HG03045 (cell line): Measurements from ENCODE around the gene SLC4A4.

ENCODE experiments used
- ATAC-seq: cut with Tn5 transposase; IDR thresholded peaks from one replicate; pipeline ENCODE4 v1.9.1; 2021; ENCODE audit warnings: mild to moderate bottlenecking, moderate library complexity; ENCODE audit not compliant: unreplicated experiment

The SLC4A4 gene

DNA sequence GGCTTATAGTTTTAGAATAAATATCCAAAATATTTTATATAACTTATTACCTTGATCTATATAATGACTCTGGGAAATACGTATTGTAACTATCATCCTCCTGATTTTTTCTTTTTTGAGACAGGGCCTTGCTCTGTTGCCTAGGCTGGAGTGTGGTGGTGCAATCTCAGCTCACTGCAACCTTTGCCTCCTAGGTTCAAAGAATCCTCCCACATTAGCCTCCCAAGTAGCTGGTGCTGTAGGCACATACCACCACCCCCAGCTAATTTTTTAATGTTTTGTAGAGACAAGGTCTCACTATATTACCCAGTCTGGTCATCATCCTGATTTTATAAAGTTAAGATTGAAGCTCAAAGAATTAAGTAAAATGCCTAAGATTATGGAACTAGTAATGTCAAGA is 193.6 kb downstream of the SLC4A4 start:
- ATAC-seq: no peak

DNA sequence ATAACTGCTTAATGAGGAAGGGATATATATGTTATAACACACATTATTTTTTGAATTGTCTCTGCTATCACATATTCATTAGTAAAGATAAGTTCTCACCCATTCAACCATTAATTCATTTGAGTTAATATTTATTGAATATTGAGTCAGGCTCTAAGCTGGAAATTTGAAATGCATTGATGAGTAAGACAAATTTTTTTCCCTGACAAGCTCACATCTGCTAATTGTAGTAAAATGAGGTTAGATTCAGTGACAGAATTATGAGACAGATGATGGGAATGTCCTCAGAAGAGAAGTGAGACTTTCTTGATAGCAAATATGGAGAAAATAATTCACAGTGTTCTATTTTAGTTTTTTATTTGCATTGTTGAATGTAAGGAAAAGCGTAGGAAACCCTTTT is 194.3 kb downstream of the SLC4A4 start:
- ATAC-seq: no peak

DNA sequence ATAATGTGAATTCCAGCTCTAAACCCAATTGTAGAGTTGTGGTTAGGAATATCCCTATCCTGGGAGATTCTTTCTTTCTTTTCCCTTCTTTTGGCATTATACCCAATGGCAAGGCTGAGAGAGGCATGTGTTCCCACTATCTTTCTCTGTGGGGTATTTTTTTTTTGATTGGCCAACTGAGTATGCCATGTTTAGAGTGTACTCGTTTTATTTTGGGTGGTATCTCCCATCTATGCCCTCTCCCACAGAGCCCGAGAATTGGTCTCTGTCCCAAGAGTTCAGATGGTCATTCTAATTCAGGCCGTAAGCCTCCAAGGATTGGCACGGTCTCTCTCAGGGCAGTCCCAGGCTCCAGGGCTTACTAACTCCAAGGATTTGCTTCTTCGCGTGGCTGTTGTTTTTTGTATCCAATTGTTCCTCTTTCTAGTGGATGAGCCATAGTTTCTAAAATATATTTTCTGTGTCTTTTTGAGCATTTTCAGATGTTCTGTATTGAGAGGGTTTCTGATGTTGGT is 198.8 kb downstream of the SLC4A4 start:
- no peak for ATAC-seq

DNA sequence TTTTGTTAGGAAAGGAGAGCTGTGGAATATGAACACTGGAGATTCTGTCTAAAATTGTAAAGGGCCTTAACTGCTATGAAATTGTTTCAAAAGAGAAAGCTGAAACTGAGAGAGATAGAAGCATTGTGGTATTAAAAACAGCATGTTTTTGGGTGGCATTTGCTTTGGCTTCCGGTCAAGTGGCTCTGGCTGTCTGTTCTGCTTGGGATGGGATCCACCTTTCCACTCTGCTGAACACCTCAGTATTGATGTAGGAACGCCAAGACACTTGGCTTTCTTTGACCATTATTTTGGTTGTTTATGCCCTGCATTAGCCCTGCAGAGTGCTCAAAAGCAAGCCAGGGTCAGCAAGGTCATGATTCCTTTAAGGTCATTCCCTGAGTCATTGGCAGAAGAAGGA is 199.7 kb downstream of the SLC4A4 start:
- no peak for ATAC-seq

DNA sequence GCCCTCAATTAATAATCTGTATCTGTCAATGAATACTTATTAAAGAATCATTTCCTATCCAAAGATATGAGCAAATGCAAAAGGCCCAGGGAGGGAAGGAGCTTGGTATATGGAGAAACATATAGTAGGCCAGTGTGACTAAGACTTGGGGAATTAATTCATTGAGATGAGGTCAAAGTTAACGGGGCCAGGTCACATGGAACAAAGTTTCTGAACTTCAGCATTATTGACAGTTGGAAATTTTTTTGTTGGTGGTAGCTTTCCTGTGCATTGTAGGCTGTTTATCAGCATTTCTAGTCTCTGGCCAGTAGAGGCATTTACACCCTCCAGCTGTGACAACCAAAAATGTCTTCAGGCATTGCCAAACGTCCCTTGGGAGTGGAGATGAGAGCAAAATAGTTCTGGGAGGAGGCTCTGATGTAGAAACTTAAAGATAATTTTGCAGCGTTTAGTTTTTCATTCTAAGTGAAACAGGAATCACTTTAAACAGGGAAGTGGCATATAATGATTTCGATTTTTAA is 202.0 kb downstream of the SLC4A4 start:
- no peak for ATAC-seq

DNA sequence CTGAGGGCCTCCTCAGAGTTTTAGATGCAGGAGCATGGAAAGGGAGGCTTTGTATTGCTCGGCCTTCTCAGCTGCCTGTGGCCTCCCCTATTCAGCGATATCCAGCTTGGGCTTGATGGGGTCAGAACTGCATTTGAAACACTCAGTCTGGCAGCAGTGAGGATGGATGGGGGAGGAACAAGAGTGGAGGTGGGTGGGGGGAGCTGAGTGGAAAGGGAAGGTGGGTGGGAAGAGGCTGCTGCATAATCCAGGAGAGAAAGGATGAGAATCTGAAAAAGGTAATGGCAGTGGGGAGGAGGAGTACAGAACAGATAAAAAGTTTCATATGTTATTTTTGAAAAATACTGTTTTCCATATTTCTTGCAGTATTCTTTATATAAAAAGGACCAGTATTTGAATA is 202.7 kb downstream of the SLC4A4 start:
- no peak for ATAC-seq

DNA sequence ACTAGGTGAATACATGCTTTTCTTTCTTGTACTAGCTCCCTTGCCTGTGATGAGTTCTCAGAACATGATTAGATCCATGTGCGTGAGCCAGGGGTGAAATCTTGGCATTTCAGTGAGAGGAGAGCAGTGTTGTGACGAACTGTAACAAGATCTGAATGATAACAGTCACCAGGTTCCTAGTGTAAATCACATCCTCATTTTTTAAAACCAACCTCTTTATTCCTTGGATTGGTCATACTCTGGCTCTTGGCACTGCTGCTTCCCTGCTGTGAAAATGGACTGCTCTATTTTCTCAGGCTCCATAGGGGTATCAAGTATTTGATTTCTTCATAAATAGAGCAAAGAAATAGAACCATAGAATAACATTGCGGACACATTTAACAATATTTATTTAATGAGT is 206.3 kb downstream of the SLC4A4 start:
- ATAC-seq: no peak

DNA sequence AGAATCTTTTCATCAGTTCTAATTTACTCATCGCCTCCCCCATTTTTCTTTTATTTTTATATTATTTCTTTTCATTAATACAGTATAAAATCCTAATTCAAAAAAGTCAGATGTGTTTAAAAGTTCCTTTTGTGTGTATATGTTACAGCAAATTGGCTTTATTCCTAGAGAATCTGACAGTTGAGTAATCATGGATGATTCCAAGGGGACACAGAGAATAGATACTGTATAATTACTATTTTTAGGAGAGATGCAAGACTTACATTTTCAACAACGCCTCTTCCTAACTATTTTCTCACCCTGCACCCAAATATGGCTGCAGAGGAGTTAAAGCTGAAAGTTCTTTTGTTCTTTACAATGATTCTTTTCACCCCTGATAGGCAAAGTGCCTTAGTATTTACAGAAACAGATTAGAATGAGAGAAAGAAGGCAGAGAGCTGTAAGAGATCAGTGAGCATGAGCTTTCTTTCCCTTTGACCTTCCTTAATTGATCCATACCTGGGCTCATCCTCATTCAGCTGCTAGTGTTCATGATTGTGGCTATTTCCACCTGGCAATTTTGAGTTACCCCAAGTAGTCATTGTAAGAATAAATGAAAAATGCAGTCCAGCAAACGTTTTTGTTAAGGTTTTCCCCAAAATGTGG is 210.8 kb downstream of the SLC4A4 start:
- ATAC-seq: no peak

DNA sequence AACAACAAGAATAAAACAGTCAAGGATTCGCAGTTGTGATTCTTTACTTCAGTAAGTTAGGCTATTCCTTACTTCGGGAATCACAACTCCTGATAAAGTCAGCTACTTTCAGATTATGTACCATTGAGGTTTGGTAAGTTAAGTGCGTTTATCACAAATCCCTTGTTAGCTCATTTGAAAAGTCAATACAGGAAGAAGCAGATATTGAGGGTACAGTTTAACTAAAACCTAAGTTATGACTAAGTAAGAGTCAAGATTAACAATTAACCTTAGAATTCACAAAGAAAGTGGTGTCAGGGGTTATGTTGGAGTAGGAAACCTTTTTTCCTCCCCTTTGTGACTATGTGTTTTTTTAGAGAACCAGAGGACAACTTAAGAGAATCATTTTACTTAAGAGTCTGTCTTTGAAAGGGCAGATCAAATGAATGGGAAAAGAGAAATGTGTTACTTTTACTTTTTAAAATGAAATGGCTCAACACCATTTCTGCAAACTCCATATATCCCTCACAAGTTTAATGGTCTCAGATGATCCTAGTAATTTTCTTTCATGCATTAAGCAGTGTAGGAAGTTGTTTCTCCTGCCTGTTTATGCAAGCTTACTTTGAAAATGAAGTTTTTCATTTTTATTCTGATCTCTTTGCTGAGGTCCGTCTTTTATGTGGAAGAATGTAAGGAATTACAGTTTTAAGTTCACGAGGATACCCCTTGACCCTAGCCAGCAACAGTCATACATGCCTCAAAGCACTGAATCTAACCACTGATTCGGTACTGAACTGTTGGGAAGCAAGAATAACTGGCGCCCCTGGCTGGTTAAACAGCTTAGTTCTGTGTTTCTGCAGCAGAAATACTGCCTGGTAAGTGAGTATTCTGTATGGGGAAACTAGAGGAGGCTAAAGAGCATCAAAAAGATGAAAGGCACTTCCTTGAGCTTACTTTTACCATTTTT is 211.7 kb downstream of the SLC4A4 start:
- ATAC-seq: no peak

DNA sequence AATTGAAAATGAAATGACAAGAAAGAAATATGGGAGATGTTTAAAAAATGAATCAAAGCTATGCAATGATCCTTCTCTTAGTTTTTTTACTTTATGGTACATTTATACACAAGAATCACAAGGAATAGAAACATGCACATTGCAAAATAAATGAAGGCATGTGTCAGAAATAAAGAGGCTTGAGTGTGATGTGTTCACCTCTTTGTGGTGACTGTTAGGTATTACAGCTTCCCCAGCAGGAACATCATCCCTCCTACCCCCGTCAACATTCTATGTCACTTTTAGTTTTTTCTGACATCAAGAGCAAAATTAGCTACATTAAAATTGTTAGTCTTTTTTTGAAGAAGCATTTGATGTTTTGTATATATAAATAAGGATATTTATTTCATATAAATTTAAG is 214.8 kb downstream of the SLC4A4 start:
- ATAC-seq: no peak

DNA sequence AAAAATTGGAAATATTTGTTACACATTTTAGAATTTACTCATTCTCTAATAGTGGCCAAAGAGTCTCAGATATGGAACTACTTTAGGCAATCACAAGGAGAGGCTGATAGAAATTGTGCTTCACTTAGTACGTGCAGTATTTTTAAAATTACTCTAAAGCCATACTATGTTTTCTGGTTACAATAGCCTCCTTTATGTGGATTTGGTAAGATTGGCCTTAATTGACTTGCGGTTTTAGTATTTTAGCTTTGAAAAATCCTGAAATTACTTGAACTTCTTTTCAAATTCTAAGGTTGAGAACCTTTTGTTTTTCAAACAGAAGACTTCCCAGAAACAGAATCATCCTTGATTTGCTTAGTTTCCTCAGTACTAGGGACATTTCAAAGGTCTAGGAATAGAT is 215.2 kb downstream of the SLC4A4 start:
- ATAC-seq: no peak

DNA sequence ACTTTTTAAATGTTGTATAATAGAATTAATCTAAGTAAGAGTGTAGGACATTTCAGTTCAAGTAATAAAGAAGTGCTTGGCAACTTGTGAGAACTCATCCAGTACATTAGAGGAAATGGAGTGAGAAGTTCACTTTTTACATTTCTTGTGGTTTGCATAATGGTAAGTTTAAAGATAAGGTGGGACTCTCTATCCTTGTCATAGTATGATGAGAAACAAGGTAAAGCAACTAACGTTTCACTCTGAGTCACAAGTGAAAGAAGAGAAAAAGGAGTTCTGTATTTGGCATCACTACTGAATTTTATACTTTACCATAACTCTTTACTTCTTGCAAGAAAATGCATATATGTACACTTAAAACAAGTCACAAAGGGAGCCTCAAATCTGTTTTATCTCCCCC is 219.4 kb downstream of the SLC4A4 start:
- ATAC-seq: no peak

DNA sequence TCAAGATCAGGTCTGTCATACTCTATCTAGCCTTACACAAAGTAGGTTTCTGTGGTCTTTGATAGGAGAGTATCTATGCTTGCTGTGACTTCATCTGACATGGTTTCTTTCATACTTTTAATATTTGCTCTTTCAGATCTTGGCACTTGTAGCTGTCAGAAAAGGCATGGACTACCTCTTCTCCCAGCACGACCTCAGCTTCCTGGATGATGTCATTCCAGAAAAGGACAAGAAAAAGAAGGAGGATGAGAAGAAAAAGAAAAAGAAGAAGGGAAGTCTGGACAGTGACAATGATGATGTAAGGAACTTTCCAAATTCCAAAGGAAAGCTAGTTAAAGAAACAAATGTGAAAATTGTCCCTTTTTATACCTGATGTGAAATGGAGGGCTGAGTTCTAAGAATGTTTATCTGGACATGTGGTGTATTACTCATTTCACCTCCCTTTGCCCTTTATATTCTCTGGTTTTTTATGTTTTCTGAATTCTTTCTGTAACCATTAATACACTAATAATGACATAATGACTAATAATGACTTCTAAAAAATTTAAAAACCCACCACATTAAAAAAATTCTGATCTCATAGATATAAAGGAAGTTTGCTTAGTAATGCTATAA is 221.2 kb downstream of the SLC4A4 start:
- ATAC-seq: no peak

DNA sequence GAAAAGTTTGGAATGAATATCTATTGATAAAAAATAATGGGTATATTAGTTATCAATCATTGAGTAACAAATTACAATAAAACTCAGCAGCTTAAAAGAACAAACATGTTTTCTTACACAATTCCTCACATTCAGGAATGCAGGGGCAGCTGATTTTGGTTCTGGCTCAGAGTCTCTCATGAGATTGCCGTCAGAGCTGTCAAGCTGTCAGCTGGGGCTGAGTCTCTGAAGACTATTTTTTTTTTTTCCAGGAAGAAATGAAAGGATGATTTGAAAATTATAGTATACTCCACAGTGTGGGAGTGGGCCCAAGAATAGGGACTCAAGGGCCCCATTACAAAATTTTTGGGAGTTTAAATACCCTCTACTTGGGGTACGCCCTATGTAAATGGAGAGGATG is 226.0 kb downstream of the SLC4A4 start:
- ATAC-seq: no peak

DNA sequence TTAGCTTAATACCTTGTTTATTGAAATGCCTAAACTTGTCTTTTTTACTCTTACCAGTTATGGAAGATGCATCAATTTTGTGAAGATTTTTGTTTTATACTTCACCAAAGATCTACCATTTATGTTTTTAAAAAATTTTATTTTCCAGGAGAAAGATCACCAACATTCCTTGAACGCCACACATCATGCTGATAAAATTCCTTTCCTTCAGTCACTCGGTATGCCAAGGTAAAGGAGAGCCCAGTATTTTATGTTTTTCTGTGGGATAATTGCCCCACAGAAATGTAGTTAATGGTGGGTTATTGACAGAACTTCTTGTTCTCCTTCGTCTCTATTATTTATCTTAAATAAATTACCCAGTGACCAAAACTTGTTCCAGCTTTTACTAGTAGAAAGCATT is 228.0 kb downstream of the SLC4A4 start:
- no peak for ATAC-seq

DNA sequence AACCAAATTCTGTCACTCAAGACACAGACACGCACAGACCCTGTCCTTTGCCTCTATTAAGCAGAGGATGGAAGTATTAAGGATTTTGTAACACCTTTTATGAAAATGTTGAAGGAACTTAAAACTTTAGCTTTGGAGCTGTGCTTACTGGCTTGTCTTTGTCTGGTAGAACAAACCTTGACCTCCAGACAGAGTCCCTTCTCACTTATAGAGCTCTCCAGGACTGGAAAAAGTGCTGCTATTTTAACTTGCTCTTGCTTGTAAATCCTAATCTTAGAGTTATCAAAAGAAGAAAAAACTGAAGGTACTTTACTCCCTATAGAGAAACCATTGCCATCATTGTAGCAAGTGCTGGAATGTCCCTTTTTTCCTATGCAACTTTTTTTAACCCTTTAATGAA is 229.3 kb downstream of the SLC4A4 start:
- ATAC-seq: no peak

DNA sequence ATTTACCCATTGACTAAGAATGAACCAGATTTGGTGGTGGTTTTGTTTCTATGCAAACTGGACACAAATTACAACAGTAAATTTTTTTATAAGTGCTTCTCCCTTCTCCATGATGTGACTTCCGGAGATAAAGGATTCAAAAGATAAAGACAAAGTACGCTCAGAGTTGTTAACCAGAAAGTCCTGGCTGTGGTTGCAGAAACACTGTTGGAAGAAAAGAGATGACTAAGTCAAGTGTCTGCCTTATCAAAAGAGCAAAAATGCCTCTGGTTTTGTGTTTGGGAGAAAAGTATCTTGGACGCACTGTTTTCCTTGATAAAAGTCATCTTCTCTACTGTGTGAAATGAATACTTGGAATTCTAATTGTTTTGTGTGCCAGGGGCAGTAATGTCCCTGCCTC is 231.7 kb downstream of the SLC4A4 start:
- no peak for ATAC-seq

DNA sequence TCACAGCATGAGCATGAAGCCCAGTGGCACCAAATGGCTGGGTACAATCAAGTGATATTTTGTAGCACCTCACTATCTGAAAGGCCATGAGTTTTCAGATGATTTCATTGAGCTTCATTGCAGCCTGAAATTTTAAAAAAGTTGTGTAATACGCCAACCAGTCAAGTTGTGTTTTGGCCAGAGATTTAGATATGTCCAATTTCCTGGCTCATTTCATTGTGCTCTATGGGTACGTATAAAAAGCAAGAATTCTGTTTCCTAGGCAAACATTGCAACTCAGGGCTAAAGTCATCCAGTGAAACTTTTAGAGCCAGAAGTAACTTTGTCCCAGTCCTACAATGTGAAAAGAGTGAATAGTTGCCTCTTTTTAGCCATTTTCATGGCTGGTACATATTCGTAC is 232.5 kb downstream of the SLC4A4 start:
- no peak for ATAC-seq

DNA sequence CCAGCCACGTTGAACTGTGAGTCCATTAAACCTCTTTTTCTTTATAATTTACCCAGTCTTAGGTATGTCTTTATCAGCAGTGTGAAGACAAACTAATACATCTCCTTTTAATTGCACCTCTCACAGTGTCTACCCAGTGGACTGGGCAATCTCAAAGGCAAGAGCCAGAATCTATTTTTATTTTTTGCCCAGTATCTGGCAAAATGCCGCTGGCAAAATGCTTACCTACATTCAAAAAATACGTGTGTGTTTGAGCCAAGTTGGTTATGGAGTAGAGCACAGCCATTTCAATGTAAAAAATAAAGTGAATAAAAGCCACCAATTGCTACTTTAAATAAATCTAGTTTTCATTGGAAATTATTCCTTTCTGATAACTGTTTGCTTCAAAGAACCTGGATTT is 245.2 kb downstream of the SLC4A4 start:
- ATAC-seq: no peak

DNA sequence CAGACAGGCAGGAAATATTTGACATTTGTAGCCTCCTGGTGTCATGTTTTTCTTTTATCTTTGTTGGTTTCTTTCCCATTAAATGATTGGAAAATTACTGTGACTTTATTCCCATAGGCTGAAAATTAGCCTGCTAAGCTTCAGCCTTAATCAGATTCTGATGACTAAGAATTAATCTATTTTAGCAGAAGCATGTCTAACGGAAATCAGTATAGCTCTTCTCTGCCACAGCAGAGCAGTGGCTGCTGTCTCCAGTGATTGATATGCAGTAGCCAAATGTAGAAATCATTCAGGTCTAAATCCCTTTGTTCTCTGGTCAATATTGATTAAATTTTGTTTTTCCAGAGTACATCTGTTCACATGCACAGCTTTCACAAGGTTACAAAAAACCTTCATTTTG is 245.8 kb downstream of the SLC4A4 start:
- ATAC-seq: no peak

DNA sequence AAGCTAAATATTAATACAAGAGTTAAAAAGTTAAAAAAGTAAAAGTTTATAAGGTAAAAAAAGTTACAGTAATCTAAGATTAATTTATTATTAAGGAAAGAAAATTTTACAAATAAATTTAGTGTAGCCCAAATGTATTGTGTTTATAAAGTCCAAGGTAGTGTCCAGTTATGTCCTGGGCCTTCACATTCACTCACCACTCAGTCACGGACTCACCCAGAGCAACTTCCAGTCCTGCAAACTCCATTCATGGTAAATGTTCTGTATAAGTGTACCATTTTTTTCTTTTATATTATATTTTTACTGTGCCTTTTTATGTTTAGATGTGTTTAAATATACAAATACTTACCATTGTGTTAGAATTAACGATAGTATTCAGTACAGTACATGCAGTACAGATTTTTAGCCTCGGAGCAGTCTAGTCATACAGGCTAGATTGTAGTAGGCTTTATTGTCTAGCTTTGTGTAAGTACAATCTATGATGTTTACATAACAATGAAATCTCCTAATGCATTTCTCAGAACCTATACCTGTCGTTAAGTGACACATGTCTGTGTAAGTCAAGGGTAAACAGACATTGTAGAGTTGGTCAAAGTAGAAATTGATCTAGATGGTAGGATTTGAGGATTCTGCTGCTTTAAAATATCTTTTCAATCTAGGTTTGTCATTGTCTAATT is 247.4 kb downstream of the SLC4A4 start:
- ATAC-seq: no peak
